Mesendoderm (in vitro differentiated cells): ENCODE results near the gene HNRNPA1.

ENCODE experiments used
- DNase-seq: peaks from one replicate; pipeline ENCODE4 v3.0.0; 2013
- H2AK5ac ChIP-seq: 2 replicates; pipeline ENCODE4 v1.6.1; 2013; ENCODE audit warnings: low read length, inconsistent platforms
- H2BK120ac ChIP-seq: 2 replicates; pipeline ENCODE4 v1.6.1; 2013; ENCODE audit warnings: low read depth, mild to moderate bottlenecking, low read length, moderate library complexity, mixed read lengths
- H2BK15ac ChIP-seq: replicated peaks from 2 replicates; pipeline ENCODE4 v1.6.1; 2013; ENCODE audit warnings: low read depth, mild to moderate bottlenecking, moderate library complexity
- H2BK5ac ChIP-seq: 2 replicates; pipeline ENCODE4 v1.6.1; 2013; ENCODE audit warnings: low read length, inconsistent platforms
- H3K18ac ChIP-seq: 2 replicates; pipeline ENCODE4 v1.6.1; 2013; ENCODE audit warnings: mild to moderate bottlenecking, low read length, mixed read lengths
- H3K23ac ChIP-seq: one replicate; pipeline ENCODE4 v1.6.1; 2013; ENCODE audit warnings: low read length
- H3K27ac ChIP-seq: 2 replicates; pipeline ENCODE4 v1.5.1; 2013; ENCODE audit warnings: low read depth, mild to moderate bottlenecking, inconsistent platforms, low read length, moderate library complexity
- H3K27me3 ChIP-seq: 2 replicates; pipeline ENCODE4 v1.6.1; 2013; ENCODE audit warnings: low read length, control low read depth, mild to moderate bottlenecking, inconsistent platforms; ENCODE audit not compliant: insufficient read depth, poor library complexity
- H3K36me3 ChIP-seq: 2 replicates; pipeline ENCODE4 v1.6.1; 2013; ENCODE audit warnings: low read length, inconsistent platforms; ENCODE audit not compliant: control insufficient read depth, insufficient read depth
- H3K4ac ChIP-seq: one replicate; pipeline ENCODE4 v1.6.1; 2013; ENCODE audit warnings: low read depth, mild to moderate bottlenecking, low read length, moderate library complexity
- H3K4me1 ChIP-seq: 2 replicates; pipeline ENCODE4 v1.6.1; 2013; ENCODE audit warnings: low read depth, low read length, inconsistent platforms; ENCODE audit not compliant: control insufficient read depth
- H3K4me2 ChIP-seq: 2 replicates; pipeline ENCODE4 v1.6.1; 2013; ENCODE audit warnings: low read length
- H3K4me3 ChIP-seq: 2 replicates; pipeline ENCODE4 v1.5.1; 2013; ENCODE audit warnings: mild to moderate bottlenecking, low read length
- H3K56ac ChIP-seq: one replicate; pipeline ENCODE4 v1.6.1; 2013; ENCODE audit warnings: low read length
- H3K79me1 ChIP-seq: 2 replicates; pipeline ENCODE4 v1.6.1; 2013; ENCODE audit warnings: low read length, inconsistent platforms
- H3K79me2 ChIP-seq: 2 replicates; pipeline ENCODE4 v1.6.1; 2013; ENCODE audit warnings: mild to moderate bottlenecking, low read length; ENCODE audit not compliant: control insufficient read depth, insufficient read depth
- H3K9ac ChIP-seq: 2 replicates; pipeline ENCODE4 v1.6.1; 2013; ENCODE audit warnings: low read length, inconsistent platforms
- H4K5ac ChIP-seq: one replicate; pipeline ENCODE4 v1.6.1; 2013; ENCODE audit warnings: low read length
- H4K8ac ChIP-seq: one replicate; pipeline ENCODE4 v1.6.1; 2013; ENCODE audit warnings: low read depth, mild to moderate bottlenecking, control low read depth, low read length, moderate library complexity
- WGBS: extraction: QIAGEN DNeasy Blood & Tissue Kit; methylation state at CpG from one replicate; pipeline ENCODE4 v1.1.7; 2013; ENCODE audit warnings: low lambda C conversion rate, missing lambda C conversion rate; ENCODE audit not compliant: insufficient coverage; ENCODE audit errors: extremely low coverage; 5-methylcytosine and 5-hydroxymethylcytosine counted together

HNRNPA1 gene

GRCh38 chr12:54257332-54257731 lies 23.2 kb upstream of the HNRNPA1 start:
- peak overlapping the region; percentile 69 for H3K56ac ChIP-seq
- no peak overlapping the region for H3K23ac ChIP-seq
- peak overlapping the region; percentile 71 for H3K18ac ChIP-seq
- peak overlapping the region; percentile 89 for H2AK5ac ChIP-seq
- H4K5ac ChIP-seq, result no peak overlapping the region
- peak overlapping the region; percentile 7 for H3K4me2 ChIP-seq
- H2BK15ac ChIP-seq, result no peak overlapping the region
- peak overlapping the region; percentile 54 for H3K9ac ChIP-seq
- H3K27me3 ChIP-seq, result no peaks in the 10 kb centered on the region
- H2BK5ac ChIP-seq, result peak overlapping the region; percentile 49
- H2BK120ac ChIP-seq, result peak overlapping the region; percentile 10
- H3K36me3 ChIP-seq, result peaks cover 4% of the 10 kb centered on the region
- peak overlapping the region; percentile 97 for H3K27ac ChIP-seq
- H3K4me1 ChIP-seq, result peaks cover 18% of the 10 kb centered on the region
- H3K4me3 ChIP-seq, result no peak overlapping the region
- no CpG with 5 or more reads among the region's 8 CpGs for WGBS
- peak; percentile 47 for DNase-seq
- no peak overlapping the region for H4K8ac ChIP-seq
- H3K79me1 ChIP-seq, result peaks cover 12% of the 10 kb centered on the region
- no peak overlapping the region for H3K4ac ChIP-seq
- H3K79me2 ChIP-seq, result peaks cover 25% of the 10 kb centered on the region

- Histone ChIP-seq H3K27ac (peak overlapping the region; percentile 97), H2BK5ac (peak overlapping the region; percentile 90), H3K36me3 (peaks cover 4% of the 10 kb centered on the region), H3K4me2 (no peak overlapping the region), H3K79me2 (peaks cover 30% of the 10 kb centered on the region), H2BK120ac (peak overlapping the region; percentile 62), H4K5ac (no peak overlapping the region), H3K9ac (peak overlapping the region; percentile 58), H3K4me1 (peaks cover 21% of the 10 kb centered on the region), H2AK5ac (peak overlapping the region; percentile 95), H3K56ac (peak overlapping the region; percentile 88), H3K18ac (peak overlapping the region; percentile 92), H3K79me1 (peaks cover 12% of the 10 kb centered on the region), H3K4me3 (no peak overlapping the region), H3K4ac (peak overlapping the region; percentile 75), H3K23ac (no peak overlapping the region), H4K8ac (no peak overlapping the region), H3K27me3 (no peaks in the 10 kb centered on the region), H2BK15ac (peak overlapping the region; percentile 99)
- DNase-seq, result peak; percentile 77
Measured at GRCh38 chr12:54258201-54258681, 22.3 kb upstream of the HNRNPA1 start.

DNA sequence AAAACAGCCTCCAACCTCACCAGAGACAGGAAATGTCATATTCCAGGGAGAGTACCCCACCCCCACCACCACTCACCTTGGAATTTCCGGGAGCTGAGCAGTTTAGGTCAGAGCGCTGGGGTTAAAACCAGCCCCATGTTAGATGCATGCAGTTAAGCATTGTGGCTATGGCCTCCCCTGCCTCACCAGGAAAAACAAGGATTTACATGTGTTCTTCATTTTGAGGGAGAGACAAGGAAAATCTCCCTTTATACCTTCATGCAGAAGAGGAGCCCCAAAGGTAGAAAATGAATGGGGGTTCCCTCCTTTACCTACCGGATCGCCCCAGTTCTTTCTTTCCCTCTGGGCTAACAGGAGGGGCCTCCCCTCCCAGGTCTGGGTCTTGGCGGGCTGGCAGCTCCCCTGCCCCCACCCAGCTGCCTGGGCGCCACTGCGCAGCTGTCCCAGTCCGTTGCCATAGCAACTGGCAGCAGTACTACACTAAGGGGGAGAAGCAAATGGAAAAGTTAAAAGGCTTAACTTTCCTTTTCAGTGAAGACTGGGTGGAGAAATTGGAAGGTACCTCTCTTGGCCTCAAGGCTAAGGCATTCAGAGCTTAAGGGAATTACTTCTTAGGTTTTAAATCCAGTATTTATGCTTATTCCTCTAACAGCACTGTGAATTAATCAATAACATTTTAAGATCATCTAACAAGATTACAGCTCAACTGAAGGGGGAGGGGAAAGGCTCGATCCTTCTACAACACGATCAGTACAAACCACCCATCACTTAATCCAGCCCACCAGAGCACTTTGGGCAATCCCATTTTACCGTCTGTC lies 21.1 kb upstream of the HNRNPA1 start:
- Histone ChIP-seq H3K18ac (peak overlapping the region; percentile 95), H3K23ac (no peak overlapping the region), H3K27me3 (no peaks in the 10 kb centered on the region), H3K79me2 (peaks cover 32% of the 10 kb centered on the region), H4K5ac (no peak overlapping the region), H3K4me2 (peak overlapping the region; percentile 62), H3K79me1 (peaks cover 12% of the 10 kb centered on the region), H2BK5ac (peak overlapping the region; percentile 97), H3K4ac (no peak overlapping the region), H2BK15ac (no peak overlapping the region), H3K4me3 (no peak overlapping the region), H4K8ac (no peak overlapping the region), H2AK5ac (no peak overlapping the region), H3K27ac (peak overlapping the region; percentile 89), H3K9ac (peak overlapping the region; percentile 80), H3K56ac (peak overlapping the region; percentile 92), H3K4me1 (peaks cover 21% of the 10 kb centered on the region), H2BK120ac (no peak overlapping the region), H3K36me3 (peaks cover 4% of the 10 kb centered on the region)
- WGBS, result no CpG with 5 or more reads among the region's 11 CpGs
- peak; percentile 99 for DNase-seq

- WGBS, result no CpG with 5 or more reads among the region's 5 CpGs
- Histone ChIP-seq H3K4ac (no peak overlapping the region), H3K4me3 (no peak overlapping the region), H3K18ac (peak overlapping the region; percentile 40), H3K27me3 (no peaks in the 10 kb centered on the region), H4K8ac (no peak overlapping the region), H3K4me1 (peaks cover 21% of the 10 kb centered on the region), H2AK5ac (no peak overlapping the region), H3K9ac (peak overlapping the region; percentile 34), H3K79me1 (peaks cover 2% of the 10 kb centered on the region), H3K36me3 (peaks cover 2% of the 10 kb centered on the region), H3K79me2 (peaks cover 22% of the 10 kb centered on the region), H3K56ac (peak overlapping the region; percentile 52), H3K4me2 (no peak overlapping the region), H2BK15ac (no peak overlapping the region), H3K23ac (no peak overlapping the region), H2BK120ac (no peak overlapping the region), H3K27ac (peak overlapping the region; percentile 63), H4K5ac (no peak overlapping the region), H2BK5ac (peak overlapping the region; percentile 22)
- no peak for DNase-seq
Measured at GRCh38 chr12:54261815-54262402, 18.6 kb upstream of the HNRNPA1 start.

DNA sequence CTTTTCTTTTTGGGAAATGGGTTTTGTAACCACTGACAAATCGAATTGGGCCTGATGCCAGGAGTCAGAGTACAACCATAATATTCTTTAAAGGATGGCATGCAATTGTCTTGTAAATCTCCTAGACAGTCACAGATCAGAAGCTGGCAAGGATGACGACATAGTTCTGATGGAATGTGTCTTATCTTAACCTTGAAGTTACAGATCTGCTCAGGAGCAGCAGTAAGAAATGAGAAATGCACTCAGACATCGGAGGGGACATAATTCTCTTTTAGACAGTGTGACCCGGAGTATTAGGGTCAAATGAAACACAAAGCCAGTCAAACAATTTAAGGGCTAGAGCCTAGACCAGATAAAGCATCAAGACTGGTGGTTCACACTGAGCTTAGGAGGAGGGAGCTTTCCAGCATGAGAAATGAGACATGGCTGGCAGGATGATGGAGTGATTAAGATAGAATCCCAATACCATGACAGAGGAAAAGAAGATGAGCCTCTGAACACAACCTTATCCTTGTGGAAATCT lies 18.1 kb upstream of the HNRNPA1 start:
- H3K79me1 ChIP-seq, result peaks cover under 1% of the 10 kb centered on the region
- H3K4me3 ChIP-seq, result no peak overlapping the region
- H3K79me2 ChIP-seq, result peaks cover 17% of the 10 kb centered on the region
- peaks cover 16% of the 10 kb centered on the region for H3K4me1 ChIP-seq
- H3K27me3 ChIP-seq, result no peaks in the 10 kb centered on the region
- H2BK5ac ChIP-seq, result no peak overlapping the region
- peak overlapping the region; percentile 12 for H3K9ac ChIP-seq
- H2BK15ac ChIP-seq, result peak overlapping the region; percentile 92
- no peaks in the 10 kb centered on the region for H3K36me3 ChIP-seq
- no CpG with 5 or more reads among the region's 4 CpGs for WGBS
- H3K56ac ChIP-seq, result peak overlapping the region; percentile 52
- no peak overlapping the region for H3K4ac ChIP-seq
- H3K23ac ChIP-seq, result no peak overlapping the region
- H2AK5ac ChIP-seq, result no peak overlapping the region
- H4K8ac ChIP-seq, result no peak overlapping the region
- peak overlapping the region; percentile 40 for H3K18ac ChIP-seq
- H3K27ac ChIP-seq, result peak overlapping the region; percentile 63
- no peak overlapping the region for H4K5ac ChIP-seq
- H3K4me2 ChIP-seq, result no peak overlapping the region
- peak; percentile 81 for DNase-seq
- no peak overlapping the region for H2BK120ac ChIP-seq
